K562 (cell line): ENCODE data around the gene POM121L12. TPM values are rescaled to one million over a fixed set of nuclear protein-coding genes. Genes with fewer than 3 reads are reported as not detected.

Experiments
- ATAC-seq: fragments of 200-7000 bp; cut with Tn5 transposase; 3 replicates; pipeline ENCODE4 v1.9.1; 2020; ENCODE audit warnings: moderate library complexity
- BruUV-seq: library from RNA; stranded (reverse); fragments of 400-500 nt; replicated peaks from 2 replicates; lab custom pipeline; 2021; lab: Mats Ljungman, UMichigan
- CTCF ChIA-PET: fragments of 300-600 bp; formaldehyde crosslinking; extraction: SDS; loops from one replicate; lab custom pipeline; 2021; ENCODE audit warnings: low intra/inter-chr PET ratio; lab: Yijun Ruan, JAX
- POLR2A ChIA-PET: fragments of 300-600, 350-650 bp; sonication (Branson Sonifier 250); formaldehyde crosslinking; extraction: SDS; loops from one replicate; lab custom pipeline; 2021; ENCODE audit warnings: antibody characterized with exemption, inconsistent platforms; lab: Yijun Ruan, JAX
- DNase-seq, 4 experiments: peaks; one replicate each; pipeline versions ENCODE4 v3.0.0 to v3.0.0-alpha.2; 2011 to 2018; ENCODE audit warnings: low spot score in 3 of 4, mixed read lengths in 3 of 4; ENCODE audit errors: extremely low read depth in 1 of 4
- FAIRE-seq: peaks from 2 replicates; lab custom pipeline; 2011; peaks lifted over from hg19 to GRCh38; lab: Jason Lieb, UNC
- H2AFZ ChIP-seq: 2 replicates; pipeline ENCODE4 v1.6.0; 2011; ENCODE audit warnings: low read depth, low read length, control low read depth, inconsistent platforms
- H3K27ac ChIP-seq: fragments of 200-600 bp; 3 replicates; pipeline ENCODE4 v1.8.0; 2011; ENCODE audit warnings: low read depth, mild to moderate bottlenecking, control low read depth, inconsistent platforms, low read length, moderate library complexity, mixed read lengths; ENCODE audit errors: extremely low read depth
- H3K27me3 ChIP-seq, 2 experiments: fragments of 300-600 bp in 1 of 2; 2 replicates in 1 of 2; 3 replicates in 1 of 2; pipeline versions ENCODE4 v1.6.0 to v1.8.0; 2011; ENCODE audit warnings: inconsistent platforms in 2 of 2, low read length in 2 of 2, mild to moderate bottlenecking in 1 of 2, mixed read lengths in 1 of 2, moderate library complexity in 1 of 2; ENCODE audit not compliant: control insufficient read depth in 2 of 2, insufficient read depth in 2 of 2
- H3K36me3 ChIP-seq: fragments of 300-600 bp; 3 replicates; pipeline ENCODE4 v1.8.0; 2011; ENCODE audit warnings: mild to moderate bottlenecking, low read length, inconsistent platforms; ENCODE audit not compliant: control insufficient read depth, insufficient read depth
- H3K4me1 ChIP-seq, 2 experiments: fragments of 200-600 bp in 1 of 2; replicated peaks in 1 of 2; 2 replicates in 1 of 2; 3 replicates in 1 of 2; pipeline versions ENCODE4 v1.5.1 to v1.8.0; 2011; ENCODE audit warnings: inconsistent platforms in 2 of 2, low read length in 2 of 2, mild to moderate bottlenecking in 1 of 2, mixed read lengths in 1 of 2, moderate library complexity in 1 of 2; ENCODE audit not compliant: control insufficient read depth in 2 of 2, insufficient read depth in 2 of 2
- H3K4me2 ChIP-seq: 2 replicates; pipeline ENCODE4 v1.6.1; 2011; ENCODE audit warnings: low read length, control low read depth, inconsistent platforms, mixed read lengths; ENCODE audit not compliant: insufficient read depth
- H3K4me3 ChIP-seq: fragments of 200-600 bp; sonication (generic), shearing (Covaris generic); 2 replicates; pipeline ENCODE4 v1.5.1; 2016; ENCODE audit warnings: control low read depth, inconsistent platforms
- H3K79me2 ChIP-seq: fragments of 200-600 bp; 3 replicates; pipeline ENCODE4 v1.8.0; 2011; ENCODE audit warnings: low read length, inconsistent platforms; ENCODE audit not compliant: control insufficient read depth, insufficient read depth
- H3K9ac ChIP-seq, 2 experiments: 2 replicates each; pipeline versions ENCODE4 v1.6.0 to v1.6.1; 2011; ENCODE audit warnings: low read depth in 2 of 2, low read length in 2 of 2, control low read depth in 1 of 2, inconsistent platforms in 1 of 2, mild to moderate bottlenecking in 1 of 2, mixed read lengths in 1 of 2; ENCODE audit not compliant: insufficient read depth in 1 of 2
- H3K9me1 ChIP-seq: one replicate; pipeline ENCODE4 v1.6.0; 2011; ENCODE audit warnings: inconsistent platforms, mild to moderate bottlenecking, low read length, moderate library complexity; ENCODE audit not compliant: control insufficient read depth, insufficient read depth
- H3K9me3 ChIP-seq: replicated peaks from 2 replicates; pipeline ENCODE4 v1.5.1; 2011; ENCODE audit warnings: low read depth, low read length, inconsistent platforms; ENCODE audit not compliant: control insufficient read depth, insufficient read depth
- H4K20me1 ChIP-seq: replicated peaks from 2 replicates; pipeline ENCODE4 v1.6.1; 2011; ENCODE audit warnings: low read length, inconsistent platforms, mixed read lengths; ENCODE audit not compliant: control insufficient read depth, insufficient read depth
- ARHGAP35 ChIP-seq: fragments of 450-650 bp; IDR thresholded peaks from 2 replicates; pipeline ENCODE4 v1.6.1; 2018; ENCODE audit not compliant: partially characterized antibody
- ARNT ChIP-seq, 2 experiments: fragments of 450-650 bp; IDR thresholded peaks; 2 replicates each; pipeline ENCODE4 v1.6.1; 2016; ENCODE audit warnings: mild to moderate bottlenecking in 1 of 2
- BRCA1 ChIP-seq, 2 experiments: fragments of 450-650 bp in 1 of 2; sonication (generic) in 1 of 2; formaldehyde crosslinking in 1 of 2; IDR thresholded peaks; 2 replicates each; pipeline versions ENCODE4 v1.5.0 to v1.6.1; 2017 to 2020; ENCODE audit warnings: mild to moderate bottlenecking in 1 of 2, missing genetic modification reagents in 1 of 2
- CEBPB ChIP-seq: fragments of 450-650 bp; IDR thresholded peaks from 2 replicates; pipeline ENCODE4 v1.6.1; 2016; ENCODE audit warnings: missing genetic modification characterization, missing compliant biosample characterization
- DIDO1 ChIP-seq: fragments of 450-650 bp; IDR thresholded peaks from 2 replicates; pipeline ENCODE4 v1.6.1; 2016; ENCODE audit warnings: low read depth, missing biosample characterization, missing genetic modification characterization
- ERF ChIP-seq: fragments of 450-650 bp; formaldehyde crosslinking; IDR thresholded peaks from 2 replicates; pipeline ENCODE4 v1.4.0; 2020; ENCODE audit warnings: mild to moderate bottlenecking, mixed read lengths
- MTA2 ChIP-seq: fragments of 450-650 bp; IDR thresholded peaks from 2 replicates; pipeline ENCODE4 v1.6.1; 2016; ENCODE audit warnings: low read depth
- SIRT6 ChIP-seq: IDR thresholded peaks from one replicate; pipeline ENCODE4 v1.6.1; 2012; ENCODE audit warnings: low read depth, mild to moderate bottlenecking, control low read depth, inconsistent platforms, low read length, moderate library complexity
- XRCC3 ChIP-seq: fragments of 450-650 bp; IDR thresholded peaks from 2 replicates; pipeline ENCODE4 v1.6.1; 2017; ENCODE audit warnings: mild to moderate bottlenecking, moderate library complexity
- ZBTB17 ChIP-seq: fragments of 450-650 bp; formaldehyde crosslinking; IDR thresholded peaks from 2 replicates; pipeline ENCODE4 v1.4.0; 2020; ENCODE audit warnings: mild to moderate bottlenecking
- ZFP30 ChIP-seq: fragments of 250-450 bp; sonication (Bioruptor Pico); IDR thresholded peaks from 2 replicates; pipeline ENCODE4 v1.8.0; 2022; ENCODE audit warnings: moderate library complexity, mild to moderate bottlenecking, inconsistent platforms, borderline replicate concordance
- ZFX ChIP-seq: sonication (generic); formaldehyde crosslinking; IDR thresholded peaks from 2 replicates; pipeline ENCODE4 v1.8.0; 2022; ENCODE audit warnings: mild to moderate bottlenecking, missing genetic modification reagents, moderate library complexity
- WGBS: fragments of 100-300 bp; shearing (Covaris generic); methylation state at CpG from one replicate; pipeline ENCODE4 v1.1.6; 2016; ENCODE audit warnings: low coverage, mixed read lengths; ENCODE audit not compliant: insufficient coverage; ENCODE audit errors: missing lambda C conversion rate; 5-methylcytosine and 5-hydroxymethylcytosine counted together
- in situ Hi-C: fragments of 300-500 bp; cut with MboI; formaldehyde crosslinking; loops from 4 replicates; pipeline ENCODE4 v1.15.0; 2018; ENCODE audit warnings: inconsistent platforms, mixed read lengths
- intact Hi-C: fragments of 100-400 bp; cut with micrococcal nuclease; formaldehyde crosslinking; loops from 2 replicates; pipeline ENCODE4 v1.14.2; 2022
- polyA plus RNA-seq, 8 experiments: library from polyadenylated mRNA; depleted of rRNA in 4 of 8; stranded (reverse) in 5 of 8; unstranded in 3 of 8; fragments of >200 nt; fragmentation: Nextera tagmentation in 2 of 8; fragmentation: Illumina TruSeq in 1 of 8; extraction: Ambion mirVana in 2 of 8; extraction: Trizol in 1 of 8; gene quantifications; 2 replicates each; pipeline versions ENCODE4 v1.2.1 to v1.2.3, GENCODE V29; 2011 to 2014; ENCODE audit warnings: inconsistent platforms in 1 of 8, missing spikeins in 1 of 8
- total RNA-seq, 7 experiments: library from RNA; depleted of rRNA in 6 of 7; stranded (reverse); fragments of >200 nt in 6 of 7; fragmentation: Illumina TruSeq in 2 of 7; extraction: Trizol in 2 of 7; gene quantifications; 2 replicates each; pipeline versions ENCODE4 v1.2.1 to v1.2.3, GENCODE V29; 2011 to 2021; ENCODE audit warnings: low replicate concordance in 1 of 7
- TF ChIP-seq, protein P1 (sequence below): fragments of 450-650 bp; formaldehyde crosslinking; IDR thresholded peaks from 2 replicates; pipeline ENCODE4 v1.4.0; 2020; ENCODE audit warnings: mild to moderate bottlenecking, moderate library complexity

POM121L12 gene
- total and polyA plus RNA-seq, 9 of the 15 experiments (the other 6 are each of a cell fraction or from before 2014, with no cell fraction given) = not detected

DNA sequence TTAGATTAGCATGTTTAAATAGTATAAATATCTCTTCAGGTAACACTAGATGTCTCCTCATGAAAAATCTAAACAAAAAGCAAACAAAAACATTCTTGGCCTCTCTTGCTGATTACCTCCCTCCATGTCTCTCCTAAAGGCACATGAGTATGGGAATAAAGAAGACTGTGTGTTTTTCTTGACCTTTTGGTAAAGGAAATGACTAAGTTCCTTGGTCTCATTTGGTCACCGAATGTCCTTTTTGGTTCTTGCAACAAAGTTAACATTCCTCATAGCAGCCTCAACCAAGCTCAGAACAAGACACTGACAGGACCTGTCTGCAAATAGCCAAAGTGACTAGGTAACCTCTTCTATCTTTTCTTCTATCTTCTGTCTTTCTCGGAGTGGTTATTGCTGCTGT lies 35.5 kb downstream of the POM121L12 start:
- intact Hi-C loops = no loop called here
- H4K20me1 ChIP-seq = no peaks in the 10 kb centered on the region
- no peak for ATAC-seq
- H3K4me3 ChIP-seq = no peak overlapping the region
- DNase-seq = no peak
- 0% methylated on average over 2 of the region's 2 CpGs for WGBS
- no peak overlapping the region for H2AFZ ChIP-seq
- no peak overlapping the region for H3K4me2 ChIP-seq
- H3K9me1 ChIP-seq = no peaks in the 10 kb centered on the region
- BruUV-seq = no TSS peak
- no peaks in the 10 kb centered on the region for H3K27me3 ChIP-seq
- no peak for FAIRE-seq
- no peaks in the 10 kb centered on the region for H3K79me2 ChIP-seq
- TF ChIP-seq, protein P1, sequence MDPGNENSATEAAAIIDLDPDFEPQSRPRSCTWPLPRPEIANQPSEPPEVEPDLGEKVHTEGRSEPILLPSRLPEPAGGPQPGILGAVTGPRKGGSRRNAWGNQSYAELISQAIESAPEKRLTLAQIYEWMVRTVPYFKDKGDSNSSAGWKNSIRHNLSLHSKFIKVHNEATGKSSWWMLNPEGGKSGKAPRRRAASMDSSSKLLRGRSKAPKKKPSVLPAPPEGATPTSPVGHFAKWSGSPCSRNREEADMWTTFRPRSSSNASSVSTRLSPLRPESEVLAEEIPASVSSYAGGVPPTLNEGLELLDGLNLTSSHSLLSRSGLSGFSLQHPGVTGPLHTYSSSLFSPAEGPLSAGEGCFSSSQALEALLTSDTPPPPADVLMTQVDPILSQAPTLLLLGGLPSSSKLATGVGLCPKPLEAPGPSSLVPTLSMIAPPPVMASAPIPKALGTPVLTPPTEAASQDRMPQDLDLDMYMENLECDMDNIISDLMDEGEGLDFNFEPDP = no peak
- TF ChIP-seq BRCA1 (IDR thresholded peaks at IDR 0.05) (no peak), BRCA1 (CRISPR knock-in tag; IDR thresholded peaks at IDR 0.05) (no peak), SIRT6 (no peak), ZFP30 (CRISPR knock-in tag) (no peak), ZFX (no peak), ARNT (IDR thresholded peaks at IDR 0.05) (no peak), CEBPB (no peak), DIDO1 (tag) (no peak), ZBTB17 (CRISPR knock-in tag) (no peak), ARHGAP35 (no peak), MTA2 (no peak), XRCC3 (no peak), ERF (CRISPR knock-in tag) (no peak)
- TF ChIP-seq, all 486 proteins: peak for 0
- H3K4me1 ChIP-seq = no peaks in the 10 kb centered on the region
- ChIA-PET CTCF (no interaction called here), POLR2A (no interaction called here)
- H3K27ac ChIP-seq = no peak overlapping the region
- H3K9ac ChIP-seq = no peak overlapping the region
- no peaks in the 10 kb centered on the region for H3K36me3 ChIP-seq
- in situ Hi-C loops = no loop called here
- H3K9me3 ChIP-seq = no peaks in the 10 kb centered on the region
